GM21381 (cell line): ENCODE results near the gene HNRNPD.
A peak's percentile ranks its signal among the peaks of the same experiment; 100 is the strongest.
"Not testable (repeated sequence)": the region's sequence is repeated elsewhere in the genome, so short reads cannot be mapped to it uniquely, and the experiment has no call there.

Source experiments
- ATAC-seq: cut with Tn5 transposase; IDR thresholded peaks from one replicate; pipeline ENCODE4 v1.9.1; 2021; ENCODE audit warnings: mild to moderate bottlenecking, moderate library complexity; ENCODE audit not compliant: unreplicated experiment

Gene HNRNPD

GRCh38 chr4:82373486-82373815 is 340 bp downstream of the HNRNPD start:
- ATAC-seq = peak; percentile 18

- ATAC-seq = no peak
Observed at GRCh38 chr4:82372517-82373485, 990 bp downstream of the HNRNPD start.

GRCh38 chr4:82371497-82371896 is 2.3 kb downstream of the HNRNPD start:
- ATAC-seq = no peak

GRCh38 chr4:82367438-82368097 is 6.2 kb downstream of the HNRNPD start:
- ATAC-seq = no peak

GRCh38 chr4:82366431-82366830 is 7.4 kb downstream of the HNRNPD start:
- ATAC-seq = not testable (repeated sequence)

- no peak for ATAC-seq
Observed at GRCh38 chr4:82363896-82364487, 9.8 kb downstream of the HNRNPD start.

GRCh38 chr4:82362565-82362964 is 11.2 kb downstream of the HNRNPD start:
- ATAC-seq = no peak

- ATAC-seq = no peak
Observed at GRCh38 chr4:82360298-82361177, 13.3 kb downstream of the HNRNPD start.

GRCh38 chr4:82358847-82359246 is 14.9 kb downstream of the HNRNPD start:
- ATAC-seq = no peak

- ATAC-seq = no peak
Observed at GRCh38 chr4:82357640-82358039, 16.2 kb downstream of the HNRNPD start.

- no peak for ATAC-seq
Observed at GRCh38 chr4:82354788-82355187, 19.0 kb downstream of the HNRNPD start.

- peak; percentile 46 for ATAC-seq
Observed at GRCh38 chr4:82352825-82353366, 20.9 kb downstream of the HNRNPD start.

GRCh38 chr4:82352118-82352824 is 21.5 kb downstream of the HNRNPD start:
- no peak for ATAC-seq

- ATAC-seq = no peak
Observed at GRCh38 chr4:82346126-82346525, 27.7 kb downstream of the HNRNPD start.

- no peak for ATAC-seq
Observed at GRCh38 chr4:82335043-82335442, 38.7 kb downstream of the HNRNPD start.

GRCh38 chr4:82333641-82334040 is 40.1 kb downstream of the HNRNPD start:
- not testable (repeated sequence) for ATAC-seq

- no peak for ATAC-seq
Observed at GRCh38 chr4:82331814-82332213, 42.0 kb downstream of the HNRNPD start.

- ATAC-seq = no peak
Observed at GRCh38 chr4:82320351-82320750, 53.4 kb downstream of the HNRNPD start.

- not testable (repeated sequence) for ATAC-seq
Observed at GRCh38 chr4:82303063-82303462, 70.7 kb downstream of the HNRNPD start.
